Measurements from ENCODE around the gene DPEP2. TPM values are rescaled to one million over a fixed set of nuclear protein-coding genes. Genes with fewer than 3 reads are reported as not detected.

Gene DPEP2
- total and polyA plus RNA-seq, 2 of the 13 experiments (the other 11 are each of a cell fraction or from before 2014, with no cell fraction given): 0.18 TPM; not detected in 1

DNA sequence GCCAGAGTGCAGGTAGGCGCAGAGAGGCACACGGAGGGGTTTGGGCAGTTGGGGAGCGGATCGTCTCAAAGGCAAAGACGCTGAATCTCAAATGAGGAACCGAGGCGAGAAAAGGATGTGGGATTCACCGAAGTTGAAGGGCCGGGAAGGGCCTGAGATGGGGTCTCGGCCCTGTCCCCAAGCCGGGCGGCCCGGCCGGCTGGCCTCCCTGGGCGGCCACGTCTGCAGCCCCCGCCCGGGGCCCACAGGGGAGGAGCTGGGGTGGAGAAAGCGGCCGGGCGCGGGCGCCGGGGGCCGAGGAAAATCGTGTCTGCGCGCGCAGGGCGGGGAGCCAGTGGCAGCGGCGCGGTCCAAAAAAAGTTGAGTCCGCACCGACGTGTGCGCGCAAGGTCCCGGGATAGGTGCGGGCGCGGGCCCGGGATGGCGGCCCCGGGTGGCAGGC, 31.3 kb downstream of the DPEP2 start (continued):
- TF ChIP-seq, protein P1, sequence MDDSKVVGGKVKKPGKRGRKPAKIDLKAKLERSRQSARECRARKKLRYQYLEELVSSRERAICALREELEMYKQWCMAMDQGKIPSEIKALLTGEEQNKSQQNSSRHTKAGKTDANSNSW (CRISPR knock-in tag; IDR thresholded peaks at IDR 0.05; ENCODE audit: borderline replicate concordance): 0 out of 2 replicates have a peak, but pooled peaks have one; percentile 7
- 0 out of 2 replicates have a peak, but pooled peaks have one; percentile 43 for TF ChIP-seq ZNF10 (CRISPR knock-in tag; IDR thresholded peaks at IDR 0.05; ENCODE audit: borderline replicate concordance, low read depth)
- TF ChIP-seq POLR2AphosphoS5 (IDR thresholded peaks at IDR 0.05; ENCODE audit: low read depth, low read length): no peak; the same call in 1 of the 2 replicates
- TF ChIP-seq ZNF274 (CRISPR knock-in tag; IDR thresholded peaks at IDR 0.05): peak; percentile 30; the same call in 1 of the 2 replicates
- no peak for TF ChIP-seq ERF (CRISPR knock-in tag; IDR thresholded peaks at IDR 0.05)
- no peak for TF ChIP-seq PHF8 (CRISPR knock-in tag; IDR thresholded peaks at IDR 0.05)
- TF ChIP-seq ZNF564 (CRISPR knock-in tag; IDR thresholded peaks at IDR 0.05): no peak
- TF ChIP-seq, protein P2, sequence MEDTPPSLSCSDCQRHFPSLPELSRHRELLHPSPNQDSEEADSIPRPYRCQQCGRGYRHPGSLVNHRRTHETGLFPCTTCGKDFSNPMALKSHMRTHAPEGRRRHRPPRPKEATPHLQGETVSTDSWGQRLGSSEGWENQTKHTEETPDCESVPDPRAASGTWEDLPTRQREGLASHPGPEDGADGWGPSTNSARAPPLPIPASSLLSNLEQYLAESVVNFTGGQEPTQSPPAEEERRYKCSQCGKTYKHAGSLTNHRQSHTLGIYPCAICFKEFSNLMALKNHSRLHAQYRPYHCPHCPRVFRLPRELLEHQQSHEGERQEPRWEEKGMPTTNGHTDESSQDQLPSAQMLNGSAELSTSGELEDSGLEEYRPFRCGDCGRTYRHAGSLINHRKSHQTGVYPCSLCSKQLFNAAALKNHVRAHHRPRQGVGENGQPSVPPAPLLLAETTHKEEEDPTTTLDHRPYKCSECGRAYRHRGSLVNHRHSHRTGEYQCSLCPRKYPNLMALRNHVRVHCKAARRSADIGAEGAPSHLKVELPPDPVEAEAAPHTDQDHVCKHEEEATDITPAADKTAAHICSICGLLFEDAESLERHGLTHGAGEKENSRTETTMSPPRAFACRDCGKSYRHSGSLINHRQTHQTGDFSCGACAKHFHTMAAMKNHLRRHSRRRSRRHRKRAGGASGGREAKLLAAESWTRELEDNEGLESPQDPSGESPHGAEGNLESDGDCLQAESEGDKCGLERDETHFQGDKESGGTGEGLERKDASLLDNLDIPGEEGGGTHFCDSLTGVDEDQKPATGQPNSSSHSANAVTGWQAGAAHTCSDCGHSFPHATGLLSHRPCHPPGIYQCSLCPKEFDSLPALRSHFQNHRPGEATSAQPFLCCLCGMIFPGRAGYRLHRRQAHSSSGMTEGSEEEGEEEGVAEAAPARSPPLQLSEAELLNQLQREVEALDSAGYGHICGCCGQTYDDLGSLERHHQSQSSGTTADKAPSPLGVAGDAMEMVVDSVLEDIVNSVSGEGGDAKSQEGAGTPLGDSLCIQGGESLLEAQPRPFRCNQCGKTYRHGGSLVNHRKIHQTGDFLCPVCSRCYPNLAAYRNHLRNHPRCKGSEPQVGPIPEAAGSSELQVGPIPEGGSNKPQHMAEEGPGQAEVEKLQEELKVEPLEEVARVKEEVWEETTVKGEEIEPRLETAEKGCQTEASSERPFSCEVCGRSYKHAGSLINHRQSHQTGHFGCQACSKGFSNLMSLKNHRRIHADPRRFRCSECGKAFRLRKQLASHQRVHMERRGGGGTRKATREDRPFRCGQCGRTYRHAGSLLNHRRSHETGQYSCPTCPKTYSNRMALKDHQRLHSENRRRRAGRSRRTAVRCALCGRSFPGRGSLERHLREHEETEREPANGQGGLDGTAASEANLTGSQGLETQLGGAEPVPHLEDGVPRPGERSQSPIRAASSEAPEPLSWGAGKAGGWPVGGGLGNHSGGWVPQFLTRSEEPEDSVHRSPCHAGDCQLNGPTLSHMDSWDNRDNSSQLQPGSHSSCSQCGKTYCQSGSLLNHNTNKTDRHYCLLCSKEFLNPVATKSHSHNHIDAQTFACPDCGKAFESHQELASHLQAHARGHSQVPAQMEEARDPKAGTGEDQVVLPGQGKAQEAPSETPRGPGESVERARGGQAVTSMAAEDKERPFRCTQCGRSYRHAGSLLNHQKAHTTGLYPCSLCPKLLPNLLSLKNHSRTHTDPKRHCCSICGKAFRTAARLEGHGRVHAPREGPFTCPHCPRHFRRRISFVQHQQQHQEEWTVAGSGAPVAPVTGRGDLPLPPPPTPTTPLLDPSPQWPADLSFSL (CRISPR knock-in tag; IDR thresholded peaks at IDR 0.05): no peak
- TF ChIP-seq, protein P3, sequence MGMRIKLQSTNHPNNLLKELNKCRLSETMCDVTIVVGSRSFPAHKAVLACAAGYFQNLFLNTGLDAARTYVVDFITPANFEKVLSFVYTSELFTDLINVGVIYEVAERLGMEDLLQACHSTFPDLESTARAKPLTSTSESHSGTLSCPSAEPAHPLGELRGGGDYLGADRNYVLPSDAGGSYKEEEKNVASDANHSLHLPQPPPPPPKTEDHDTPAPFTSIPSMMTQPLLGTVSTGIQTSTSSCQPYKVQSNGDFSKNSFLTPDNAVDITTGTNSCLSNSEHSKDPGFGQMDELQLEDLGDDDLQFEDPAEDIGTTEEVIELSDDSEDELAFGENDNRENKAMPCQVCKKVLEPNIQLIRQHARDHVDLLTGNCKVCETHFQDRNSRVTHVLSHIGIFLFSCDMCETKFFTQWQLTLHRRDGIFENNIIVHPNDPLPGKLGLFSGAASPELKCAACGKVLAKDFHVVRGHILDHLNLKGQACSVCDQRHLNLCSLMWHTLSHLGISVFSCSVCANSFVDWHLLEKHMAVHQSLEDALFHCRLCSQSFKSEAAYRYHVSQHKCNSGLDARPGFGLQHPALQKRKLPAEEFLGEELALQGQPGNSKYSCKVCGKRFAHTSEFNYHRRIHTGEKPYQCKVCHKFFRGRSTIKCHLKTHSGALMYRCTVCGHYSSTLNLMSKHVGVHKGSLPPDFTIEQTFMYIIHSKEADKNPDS (CRISPR knock-in tag; IDR thresholded peaks at IDR 0.05): no peak
- TF ChIP-seq ZNF382 (CRISPR knock-in tag; IDR thresholded peaks at IDR 0.05; ENCODE audit: borderline replicate concordance): no peak
- TF ChIP-seq, protein P4, sequence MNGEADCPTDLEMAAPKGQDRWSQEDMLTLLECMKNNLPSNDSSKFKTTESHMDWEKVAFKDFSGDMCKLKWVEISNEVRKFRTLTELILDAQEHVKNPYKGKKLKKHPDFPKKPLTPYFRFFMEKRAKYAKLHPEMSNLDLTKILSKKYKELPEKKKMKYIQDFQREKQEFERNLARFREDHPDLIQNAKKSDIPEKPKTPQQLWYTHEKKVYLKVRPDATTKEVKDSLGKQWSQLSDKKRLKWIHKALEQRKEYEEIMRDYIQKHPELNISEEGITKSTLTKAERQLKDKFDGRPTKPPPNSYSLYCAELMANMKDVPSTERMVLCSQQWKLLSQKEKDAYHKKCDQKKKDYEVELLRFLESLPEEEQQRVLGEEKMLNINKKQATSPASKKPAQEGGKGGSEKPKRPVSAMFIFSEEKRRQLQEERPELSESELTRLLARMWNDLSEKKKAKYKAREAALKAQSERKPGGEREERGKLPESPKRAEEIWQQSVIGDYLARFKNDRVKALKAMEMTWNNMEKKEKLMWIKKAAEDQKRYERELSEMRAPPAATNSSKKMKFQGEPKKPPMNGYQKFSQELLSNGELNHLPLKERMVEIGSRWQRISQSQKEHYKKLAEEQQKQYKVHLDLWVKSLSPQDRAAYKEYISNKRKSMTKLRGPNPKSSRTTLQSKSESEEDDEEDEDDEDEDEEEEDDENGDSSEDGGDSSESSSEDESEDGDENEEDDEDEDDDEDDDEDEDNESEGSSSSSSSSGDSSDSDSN (CRISPR knock-in tag; IDR thresholded peaks at IDR 0.05): peak; percentile 57
- TF ChIP-seq REL (CRISPR knock-in tag; conservative IDR thresholded peaks at IDR 0.05): peak; percentile 51; the same call in 1 of the 2 replicates
- TF ChIP-seq ZNF709 (CRISPR knock-in tag; IDR thresholded peaks at IDR 0.05): peak; percentile 34; the same call in 1 of the 2 replicates
- no peak for TF ChIP-seq ZSCAN30 (CRISPR knock-in tag; IDR thresholded peaks at IDR 0.05)
- TF ChIP-seq NCOA1 (CRISPR knock-in tag; IDR thresholded peaks at IDR 0.05): no peak
- TF ChIP-seq, protein P5, sequence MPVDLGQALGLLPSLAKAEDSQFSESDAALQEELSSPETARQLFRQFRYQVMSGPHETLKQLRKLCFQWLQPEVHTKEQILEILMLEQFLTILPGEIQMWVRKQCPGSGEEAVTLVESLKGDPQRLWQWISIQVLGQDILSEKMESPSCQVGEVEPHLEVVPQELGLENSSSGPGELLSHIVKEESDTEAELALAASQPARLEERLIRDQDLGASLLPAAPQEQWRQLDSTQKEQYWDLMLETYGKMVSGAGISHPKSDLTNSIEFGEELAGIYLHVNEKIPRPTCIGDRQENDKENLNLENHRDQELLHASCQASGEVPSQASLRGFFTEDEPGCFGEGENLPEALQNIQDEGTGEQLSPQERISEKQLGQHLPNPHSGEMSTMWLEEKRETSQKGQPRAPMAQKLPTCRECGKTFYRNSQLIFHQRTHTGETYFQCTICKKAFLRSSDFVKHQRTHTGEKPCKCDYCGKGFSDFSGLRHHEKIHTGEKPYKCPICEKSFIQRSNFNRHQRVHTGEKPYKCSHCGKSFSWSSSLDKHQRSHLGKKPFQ (CRISPR knock-in tag; IDR thresholded peaks at IDR 0.05; ENCODE audit: insufficient replicate concordance): no peak

All from HepG2 (cell line).